GM19468 (cell line): ENCODE measurements around the gene MCOLN1.

Source experiments
- ATAC-seq: cut with Tn5 transposase; IDR thresholded peaks from one replicate; pipeline ENCODE4 v1.9.1; 2021; ENCODE audit warnings: mild to moderate bottlenecking, moderate library complexity, moderate number of reproducible peaks; ENCODE audit not compliant: unreplicated experiment; ENCODE audit errors: extremely low read depth

The MCOLN1 gene

GRCh38 chr19:7522072-7522922 lies at the start of gene MCOLN1:
Gene MCOLN1, plus strand, starts transcription at chr19:7522624. Its CDS starts 127 bp downstream, at chr19:7522751.
- peak; percentile 65 for ATAC-seq

DNA sequence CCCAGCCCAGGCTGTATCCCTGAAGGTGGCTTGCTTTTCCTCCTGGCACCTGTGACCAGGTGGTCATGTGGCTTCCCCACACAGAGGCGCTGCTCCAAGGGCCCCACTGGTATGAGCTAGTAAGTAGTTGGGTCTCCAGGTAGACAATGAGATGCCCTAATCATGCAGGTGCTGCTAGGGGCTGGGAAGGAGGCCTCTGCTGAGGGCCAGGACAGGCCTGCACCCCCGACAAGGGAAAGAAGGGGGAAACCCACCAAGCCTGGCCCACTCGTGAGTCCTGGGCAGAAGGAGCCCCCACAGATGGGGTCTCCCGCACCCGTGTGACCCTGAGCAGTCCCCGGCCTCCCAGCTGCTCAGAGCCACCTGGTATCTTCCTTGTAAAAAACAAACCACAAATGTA lies 46.8 kb upstream of the MCOLN1 start:
- no peak for ATAC-seq

DNA sequence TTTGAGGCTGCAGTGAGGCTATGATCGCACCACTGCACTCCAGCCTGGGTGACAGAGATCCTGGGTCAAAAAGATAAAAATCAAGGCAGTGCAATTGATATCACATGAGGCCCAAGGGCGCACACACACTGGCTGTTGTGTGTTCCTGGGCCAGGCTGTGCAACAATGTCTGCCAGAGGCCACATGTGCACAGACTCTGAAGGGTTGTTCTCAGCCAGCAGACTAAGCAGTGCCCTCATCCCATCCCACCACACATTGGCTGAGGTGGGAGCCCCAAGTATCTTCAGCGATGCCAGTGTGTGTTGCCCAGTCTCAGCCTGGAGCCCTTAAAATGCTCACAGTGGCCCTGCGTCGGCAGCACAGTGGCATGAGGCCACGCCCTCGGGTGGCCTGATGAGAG lies 46.2 kb upstream of the MCOLN1 start:
- ATAC-seq, result no peak

GRCh38 chr19:7476777-7477494 lies 45.5 kb upstream of the MCOLN1 start:
- no peak for ATAC-seq

DNA sequence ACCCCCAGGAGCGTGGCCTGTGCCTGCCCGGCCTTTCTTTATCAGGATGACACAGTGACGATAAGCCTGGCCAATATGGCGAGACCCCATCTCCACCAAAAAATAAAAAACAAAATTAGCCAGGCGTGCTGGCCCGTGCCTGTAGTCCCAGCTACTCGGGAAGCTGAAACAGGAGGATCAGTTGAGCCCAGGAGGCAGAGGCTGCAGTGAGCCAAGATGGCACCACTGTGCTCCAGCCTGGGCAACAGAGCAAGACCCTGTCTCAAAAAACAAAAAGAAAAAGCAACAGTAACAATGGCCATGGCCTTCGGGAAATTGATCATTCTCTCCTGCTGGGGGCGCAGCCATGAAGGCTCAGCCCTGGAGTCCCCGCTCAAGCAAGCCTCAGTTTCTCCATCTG lies 44.7 kb upstream of the MCOLN1 start:
- ATAC-seq, result no peak

GRCh38 chr19:7478173-7478842 lies 44.1 kb upstream of the MCOLN1 start:
- no peak for ATAC-seq

DNA sequence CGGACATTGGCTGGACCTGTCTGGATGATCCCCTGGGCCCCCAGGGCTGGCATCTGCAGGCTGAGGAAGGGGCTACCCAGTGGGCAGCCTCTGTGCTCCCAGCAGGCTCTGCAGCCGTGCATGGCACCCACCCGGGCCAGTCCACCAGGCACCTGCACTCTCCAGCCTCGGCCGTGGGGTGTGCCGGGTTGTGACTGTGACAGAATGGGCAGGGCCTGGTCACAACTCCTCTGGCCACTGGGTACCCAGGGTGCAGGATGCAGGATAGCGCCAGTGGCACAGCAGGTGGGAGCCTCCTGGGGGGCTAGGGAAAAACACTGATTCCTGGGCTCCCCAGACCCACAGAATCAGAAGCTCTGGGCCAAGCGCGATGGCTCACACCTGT lies 43.6 kb upstream of the MCOLN1 start:
- no peak for ATAC-seq

- ATAC-seq, result no peak
Measured at GRCh38 chr19:7480222-7480969, 42.0 kb upstream of the MCOLN1 start.

- no peak for ATAC-seq
Measured at GRCh38 chr19:7480970-7481255, 41.5 kb upstream of the MCOLN1 start.

DNA sequence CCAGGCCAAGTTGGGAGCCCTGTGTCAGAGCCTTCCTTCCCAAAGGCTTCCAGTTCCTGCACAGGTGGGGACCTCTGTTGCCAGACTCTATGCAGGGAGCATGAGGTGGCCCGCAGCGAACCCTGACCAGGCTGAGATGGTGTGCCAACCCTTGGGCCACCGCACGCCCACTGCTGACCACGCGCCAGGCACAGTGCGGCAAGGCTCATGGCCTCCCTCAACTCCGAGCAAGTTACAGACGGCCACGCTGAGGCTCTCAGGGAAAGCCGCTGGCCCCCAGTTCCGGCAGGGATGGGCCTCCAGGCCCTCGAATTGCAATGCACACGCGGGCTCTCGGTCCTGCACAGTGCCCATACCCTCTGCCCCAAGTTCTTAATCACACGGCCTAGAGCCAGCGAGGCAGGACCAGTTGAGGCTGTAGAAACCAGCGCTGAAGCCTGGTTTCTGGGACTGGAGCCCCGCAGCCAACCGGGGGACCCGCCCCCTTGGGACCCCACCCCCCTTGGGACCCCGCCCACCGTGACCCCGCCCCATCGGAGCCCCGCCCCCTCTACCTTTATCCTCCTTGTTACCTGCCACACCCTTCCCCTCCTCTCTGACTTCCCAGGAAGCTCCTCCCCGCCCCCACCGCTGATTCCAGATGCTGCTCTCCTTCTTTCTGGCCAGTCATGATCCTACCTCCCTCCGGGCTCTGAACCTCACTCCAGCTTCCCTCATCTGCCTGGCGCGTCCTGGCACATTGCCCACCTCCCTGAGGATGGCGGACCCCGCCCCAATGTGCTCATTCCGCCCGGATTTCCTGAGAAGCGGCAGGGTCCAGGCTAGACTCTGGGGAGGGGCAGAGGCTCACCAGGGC lies 39.6 kb upstream of the MCOLN1 start:
- ATAC-seq, result no peak

GRCh38 chr19:7483720-7484201 lies 38.7 kb upstream of the MCOLN1 start:
- ATAC-seq, result no peak

- no peak for ATAC-seq
Measured at GRCh38 chr19:7486923-7487322, 35.5 kb upstream of the MCOLN1 start.

DNA sequence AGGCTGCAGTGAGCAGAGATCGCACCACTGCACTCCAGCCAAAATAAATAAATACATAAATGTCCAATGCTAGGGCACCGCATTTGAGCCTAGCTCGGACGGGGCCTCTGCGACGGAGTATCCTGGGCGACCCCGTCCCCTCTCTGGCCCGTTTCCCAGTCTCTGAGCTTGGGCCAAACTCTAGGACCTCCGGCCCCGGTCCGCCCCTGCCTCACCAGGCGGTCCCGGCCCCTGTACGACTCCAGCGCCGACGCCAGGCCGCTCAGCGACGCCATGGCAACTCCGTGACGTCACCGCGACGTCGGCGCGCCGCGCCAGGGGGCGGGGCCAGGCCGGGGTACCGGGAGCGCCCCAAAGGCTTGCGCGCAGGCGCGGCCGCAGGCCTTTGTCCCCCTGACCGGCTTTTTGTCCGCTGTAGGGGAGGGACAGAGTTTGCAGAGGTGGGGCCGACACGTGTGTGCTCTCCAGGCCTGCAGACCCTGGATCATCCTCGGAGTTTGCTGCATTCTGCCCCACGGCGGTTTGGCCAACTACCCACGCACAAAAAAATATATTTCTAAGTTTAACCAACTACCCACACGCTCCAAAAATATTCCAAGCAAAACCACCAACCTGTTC lies 33.6 kb upstream of the MCOLN1 start, which contains the start of gene PEX11G:
Gene PEX11G (minus strand): TSS at position 300 of the 618 bp plus-strand sequence. CDS start 25 bp downstream, at position 275.
- ATAC-seq, result peak; percentile 46

GRCh38 chr19:7489609-7490044 lies 32.8 kb upstream of the MCOLN1 start:
- ATAC-seq, result no peak

GRCh38 chr19:7492142-7492541 lies 30.3 kb upstream of the MCOLN1 start:
- no peak for ATAC-seq

DNA sequence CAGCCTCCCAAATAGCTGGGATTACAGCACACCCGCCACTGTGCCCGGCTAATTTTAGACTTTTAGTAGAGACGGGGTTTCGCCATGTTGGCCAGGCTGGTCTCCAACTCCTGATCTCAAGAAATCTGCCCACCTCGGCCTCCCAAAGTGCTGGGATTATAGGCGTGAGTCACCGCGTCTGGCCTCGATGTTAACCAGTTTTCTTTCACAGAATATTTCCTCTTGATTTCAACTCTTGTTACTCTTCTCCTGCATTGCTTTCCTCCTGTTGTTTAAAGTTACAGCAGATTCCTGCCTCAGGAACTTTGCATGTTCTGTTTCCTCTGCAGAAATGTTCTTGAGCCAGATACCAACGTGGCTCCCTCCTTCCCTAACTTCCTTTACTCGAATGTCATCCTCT lies 29.9 kb upstream of the MCOLN1 start:
- no peak for ATAC-seq

DNA sequence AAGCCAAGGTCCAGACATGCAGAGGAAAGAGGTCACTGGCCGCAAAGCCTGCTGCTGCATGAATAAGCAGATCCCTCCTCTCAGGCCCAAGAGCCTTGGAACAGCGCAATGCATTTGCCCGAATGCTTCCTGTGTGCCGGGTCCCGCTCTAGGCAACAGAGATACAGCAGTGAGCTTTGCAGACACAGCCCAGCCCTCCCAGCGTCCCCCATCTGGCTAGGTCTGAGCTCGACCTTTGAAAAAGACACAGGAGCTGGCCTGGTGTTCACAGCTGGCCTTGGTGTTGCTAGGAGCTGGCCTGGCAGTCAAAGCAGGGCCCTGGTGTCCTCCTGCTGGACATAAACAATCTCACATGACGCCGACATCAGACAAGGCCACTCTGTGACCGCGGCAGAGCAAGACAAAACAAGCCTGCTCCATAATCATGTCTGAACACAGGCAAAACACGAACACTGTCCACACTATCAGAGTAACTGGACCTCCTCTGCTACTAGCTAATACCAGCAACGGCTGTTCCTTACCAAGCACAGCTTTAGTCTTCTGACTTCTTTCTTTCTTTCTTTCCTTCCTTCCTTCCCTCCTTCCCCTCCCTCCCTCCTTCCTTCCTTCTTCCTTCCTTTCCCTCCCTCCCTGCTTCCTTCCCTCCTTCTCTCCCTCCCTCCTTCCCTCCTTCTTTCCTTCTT lies 27.9 kb upstream of the MCOLN1 start:
- no peak for ATAC-seq

- no peak for ATAC-seq
Measured at GRCh38 chr19:7497292-7497691, 25.1 kb upstream of the MCOLN1 start.
